Measurements from ENCODE around the gene LRRN2. TPM values are rescaled to one million over a fixed set of nuclear protein-coding genes. Genes with fewer than 3 reads are reported as not detected.

LRRN2 gene
- total and polyA plus RNA-seq, 2 experiments from 2014 or later = 0.74 to 2.6 TPM

- no peak overlapping the region for H3K27ac ChIP-seq (ENCODE audit: low read depth)
These were observed 26.5 kb downstream of the LRRN2 start for GRCh38 chr1:204659056-204659455.

More at GRCh38 chr1:204659056-204659455, 26.5 kb downstream of the LRRN2 start:
- Histone ChIP-seq H3K36me3 (ENCODE audit: insufficient read depth) (no peaks in the 10 kb centered on the region), H3K27me3 (ENCODE audit: insufficient read depth) (no peaks in the 10 kb centered on the region), H3K4me2 (no peak overlapping the region), H2AFZ (no peak overlapping the region), H3F3A (replicated peaks; ENCODE audit: low read depth) (no peaks in the 10 kb centered on the region), H3K4me1 (ENCODE audit: insufficient read depth) (no peaks in the 10 kb centered on the region), H3K4me3 (no peak overlapping the region), H4K20me1 (replicated peaks; ENCODE audit: insufficient read depth) (no peaks in the 10 kb centered on the region), H3K9me2 (ENCODE audit: insufficient read depth) (no peaks in the 10 kb centered on the region), H3K79me2 (replicated peaks; ENCODE audit: insufficient read depth) (no peaks in the 10 kb centered on the region)
- Mint-ChIP-seq H3K27ac (no peak overlapping the region), H3K4me1 (peaks cover 9% of the 10 kb centered on the region), H3K36me3 (ENCODE audit: low read depth) (no peaks in the 10 kb centered on the region), H3K9me3 (no peaks in the 10 kb centered on the region), H3K4me3 (no peak overlapping the region), H3K27me3 (ENCODE audit: insufficient read depth, low read depth, poor library complexity) (peaks cover 2% of the 10 kb centered on the region)
- TF ChIP-seq, protein P1, sequence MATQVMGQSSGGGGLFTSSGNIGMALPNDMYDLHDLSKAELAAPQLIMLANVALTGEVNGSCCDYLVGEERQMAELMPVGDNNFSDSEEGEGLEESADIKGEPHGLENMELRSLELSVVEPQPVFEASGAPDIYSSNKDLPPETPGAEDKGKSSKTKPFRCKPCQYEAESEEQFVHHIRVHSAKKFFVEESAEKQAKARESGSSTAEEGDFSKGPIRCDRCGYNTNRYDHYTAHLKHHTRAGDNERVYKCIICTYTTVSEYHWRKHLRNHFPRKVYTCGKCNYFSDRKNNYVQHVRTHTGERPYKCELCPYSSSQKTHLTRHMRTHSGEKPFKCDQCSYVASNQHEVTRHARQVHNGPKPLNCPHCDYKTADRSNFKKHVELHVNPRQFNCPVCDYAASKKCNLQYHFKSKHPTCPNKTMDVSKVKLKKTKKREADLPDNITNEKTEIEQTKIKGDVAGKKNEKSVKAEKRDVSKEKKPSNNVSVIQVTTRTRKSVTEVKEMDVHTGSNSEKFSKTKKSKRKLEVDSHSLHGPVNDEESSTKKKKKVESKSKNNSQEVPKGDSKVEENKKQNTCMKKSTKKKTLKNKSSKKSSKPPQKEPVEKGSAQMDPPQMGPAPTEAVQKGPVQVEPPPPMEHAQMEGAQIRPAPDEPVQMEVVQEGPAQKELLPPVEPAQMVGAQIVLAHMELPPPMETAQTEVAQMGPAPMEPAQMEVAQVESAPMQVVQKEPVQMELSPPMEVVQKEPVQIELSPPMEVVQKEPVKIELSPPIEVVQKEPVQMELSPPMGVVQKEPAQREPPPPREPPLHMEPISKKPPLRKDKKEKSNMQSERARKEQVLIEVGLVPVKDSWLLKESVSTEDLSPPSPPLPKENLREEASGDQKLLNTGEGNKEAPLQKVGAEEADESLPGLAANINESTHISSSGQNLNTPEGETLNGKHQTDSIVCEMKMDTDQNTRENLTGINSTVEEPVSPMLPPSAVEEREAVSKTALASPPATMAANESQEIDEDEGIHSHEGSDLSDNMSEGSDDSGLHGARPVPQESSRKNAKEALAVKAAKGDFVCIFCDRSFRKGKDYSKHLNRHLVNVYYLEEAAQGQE (IDR thresholded peaks at IDR 0.05; ENCODE audit: unreplicated experiment) = no peak
- TF ChIP-seq CREB1 (CRISPR knock-in tag; IDR thresholded peaks at IDR 0.05; ENCODE audit: low read depth) = no peak
- no peak for TF ChIP-seq ZNF462 (CRISPR knock-in tag; IDR thresholded peaks at IDR 0.05)
- no peak for ATAC-seq
- DNase-seq (ENCODE audit: low spot score) = no peak

Measured in GM23338 (cell line).